TTC549 (cell line): ENCODE data around the gene NPAS3.

Experiments used
- FAIRE-seq: peaks from 2 replicates; lab custom pipeline; 2012; peaks lifted over from hg19 to GRCh38; lab: Jason Lieb, UNC

The NPAS3 gene

DNA sequence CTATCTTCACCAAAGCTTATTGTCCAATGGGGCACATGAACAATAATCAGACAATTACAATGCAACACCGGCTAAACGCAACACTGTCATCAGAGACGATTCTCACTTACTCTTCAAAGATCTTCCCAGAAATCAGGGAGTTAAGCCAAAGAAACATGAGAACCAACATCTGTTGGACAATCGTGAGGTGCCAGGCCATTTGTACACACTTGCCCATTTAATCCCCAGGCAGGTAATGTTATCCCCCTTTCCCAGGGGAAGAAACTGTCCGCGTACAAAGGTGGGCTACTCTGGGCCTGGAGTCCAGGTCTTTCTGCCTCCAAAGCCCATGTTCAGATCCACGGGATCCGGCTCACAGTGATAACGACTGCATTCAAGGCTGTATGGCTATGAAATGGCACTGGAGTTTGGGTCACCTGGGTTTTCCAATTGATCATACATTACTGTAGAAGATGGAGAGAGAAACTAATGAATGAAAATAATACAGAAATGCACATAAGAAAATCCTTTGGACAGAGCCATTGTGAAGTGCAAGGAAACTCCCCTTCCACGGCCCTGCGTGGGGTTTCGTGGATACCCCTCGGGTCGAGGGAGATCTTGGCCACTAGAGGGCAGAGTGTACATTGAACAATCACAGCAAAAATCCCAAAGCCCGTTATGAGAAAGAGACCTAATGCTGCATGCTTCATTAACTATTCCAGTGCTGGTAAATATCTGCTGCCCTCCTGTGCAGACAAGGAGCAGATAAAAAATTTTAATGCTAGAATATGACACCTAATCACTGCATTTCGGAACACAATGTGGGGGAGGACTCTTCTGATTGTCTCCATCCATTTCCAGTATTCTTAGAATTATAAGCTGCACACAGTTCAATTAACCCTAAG is 900.8 kb downstream of the NPAS3 start:
- FAIRE-seq: no peak

DNA sequence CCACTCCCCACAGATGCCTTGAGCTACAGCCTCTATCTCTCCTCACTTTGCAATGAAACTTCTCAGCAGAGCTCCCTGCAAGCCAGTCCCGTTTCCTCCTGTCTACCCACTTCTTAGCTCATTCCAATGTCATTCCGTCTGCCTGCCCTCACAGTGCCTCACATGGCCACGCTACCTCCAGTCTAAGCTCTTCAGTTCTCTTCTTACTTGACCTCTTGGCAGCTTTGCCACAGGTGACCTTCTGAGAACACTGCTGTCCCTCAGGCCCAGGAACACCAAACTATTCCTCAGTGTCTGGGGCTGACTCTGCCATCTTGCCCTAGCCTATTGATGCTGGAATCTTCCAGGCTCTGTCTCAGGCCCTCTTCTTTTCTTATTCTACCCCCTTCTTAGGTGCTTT is 902.1 kb downstream of the NPAS3 start:
- no peak for FAIRE-seq

- no peak for FAIRE-seq
These were observed 903.6 kb downstream of the NPAS3 start for GRCh38 chr14:33842299-33842698.

DNA sequence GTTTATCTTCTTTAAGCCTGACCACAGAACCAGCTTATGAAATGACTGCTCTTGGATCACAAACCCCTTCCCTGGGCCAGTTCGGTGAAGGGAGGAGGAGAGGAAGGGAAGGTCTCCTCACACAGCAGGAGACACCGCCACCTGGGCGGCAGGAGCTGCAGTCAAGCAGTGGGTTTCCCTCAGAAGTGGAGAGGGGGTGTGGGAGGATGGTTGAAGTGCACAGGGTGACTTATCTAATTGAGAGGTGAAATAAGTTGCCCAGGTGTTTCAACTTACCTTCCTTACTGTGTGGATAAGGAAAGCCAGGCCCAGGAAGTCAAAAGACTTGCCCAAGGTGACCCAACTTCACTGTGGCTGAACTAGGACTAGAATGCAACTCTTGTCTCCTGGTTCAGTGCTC is 905.4 kb downstream of the NPAS3 start:
- no peak for FAIRE-seq

GRCh38 chr14:33846100-33846824 is 907.6 kb downstream of the NPAS3 start:
- FAIRE-seq: no peak

DNA sequence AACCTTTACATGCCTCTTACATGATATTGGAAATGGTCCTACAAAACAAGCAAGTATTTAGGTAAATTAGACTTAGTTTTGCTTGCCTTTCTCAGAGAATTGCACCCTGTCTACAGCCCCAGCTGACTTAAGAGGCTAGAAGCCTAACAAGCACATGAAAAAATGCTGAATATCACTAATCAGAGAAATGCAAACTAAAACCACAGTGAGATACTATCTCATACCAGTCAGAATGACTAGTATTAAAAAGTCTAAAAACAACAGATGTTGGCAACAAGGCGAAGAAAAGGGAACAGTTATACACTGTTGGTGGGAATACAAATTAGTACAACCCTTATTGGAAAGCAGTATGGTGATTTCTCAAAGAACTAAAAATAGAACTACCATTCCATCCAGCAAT is 908.4 kb downstream of the NPAS3 start:
- FAIRE-seq: no peak

- FAIRE-seq: no peak
These were observed 909.3 kb downstream of the NPAS3 start for GRCh38 chr14:33848009-33848408.

DNA sequence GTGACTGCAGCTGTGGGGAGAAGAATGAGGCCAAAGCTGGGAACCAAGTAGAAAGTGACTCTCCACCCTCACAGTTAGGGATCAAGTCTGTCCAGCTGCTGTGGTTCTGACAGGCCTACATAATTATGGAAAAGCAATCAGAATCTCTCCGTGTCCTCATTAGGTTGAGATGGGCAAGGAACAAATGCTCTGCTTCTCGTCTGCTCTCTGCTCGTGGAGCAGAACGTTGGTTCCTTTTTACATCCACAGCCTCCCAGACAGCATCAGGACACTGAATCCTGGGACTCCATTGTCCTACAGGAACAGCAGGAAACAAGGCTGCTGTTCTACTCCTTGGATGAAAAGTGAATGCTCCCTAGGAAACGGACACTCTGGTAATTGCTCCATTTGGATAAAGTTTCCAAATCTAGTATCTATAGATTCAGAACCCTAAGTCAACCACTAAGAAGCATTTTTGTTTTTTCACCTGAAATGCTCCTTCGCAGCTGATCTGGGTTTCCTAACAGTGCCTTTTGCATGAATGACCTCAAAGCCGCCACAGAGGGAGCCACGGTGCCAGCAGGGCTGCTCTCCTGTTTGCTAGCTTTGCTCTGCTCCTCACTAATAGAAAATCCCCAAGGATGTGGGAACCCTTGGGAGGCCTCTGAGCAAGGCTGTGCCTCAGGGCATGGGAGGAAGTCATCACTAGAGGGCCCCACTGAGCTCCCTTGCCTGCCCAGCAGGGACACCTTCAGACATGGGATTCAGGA is 910.2 kb downstream of the NPAS3 start:
- no peak for FAIRE-seq

- FAIRE-seq: no peak
These were observed 910.7 kb downstream of the NPAS3 start for GRCh38 chr14:33849455-33849801.

DNA sequence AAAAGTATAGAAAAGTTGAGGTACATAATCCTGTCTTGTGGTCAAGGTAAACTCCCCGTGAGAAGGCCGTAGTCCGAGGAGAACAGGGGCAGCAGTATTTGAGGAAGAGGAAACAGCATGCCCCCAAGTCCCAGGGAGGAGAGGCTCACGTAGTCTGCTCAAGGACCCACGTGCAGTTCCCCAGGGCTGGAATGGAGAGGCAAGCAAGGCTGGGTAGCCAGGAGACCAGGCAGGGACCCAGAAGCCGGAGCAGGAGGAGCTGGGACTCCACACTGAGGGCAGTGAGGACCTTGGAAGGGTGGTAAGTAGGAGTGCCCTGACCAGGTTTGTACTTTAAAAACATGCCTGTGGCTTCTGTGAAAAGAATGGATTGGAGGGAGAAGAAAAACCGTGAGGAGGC is 912.1 kb downstream of the NPAS3 start:
- FAIRE-seq: no peak

DNA sequence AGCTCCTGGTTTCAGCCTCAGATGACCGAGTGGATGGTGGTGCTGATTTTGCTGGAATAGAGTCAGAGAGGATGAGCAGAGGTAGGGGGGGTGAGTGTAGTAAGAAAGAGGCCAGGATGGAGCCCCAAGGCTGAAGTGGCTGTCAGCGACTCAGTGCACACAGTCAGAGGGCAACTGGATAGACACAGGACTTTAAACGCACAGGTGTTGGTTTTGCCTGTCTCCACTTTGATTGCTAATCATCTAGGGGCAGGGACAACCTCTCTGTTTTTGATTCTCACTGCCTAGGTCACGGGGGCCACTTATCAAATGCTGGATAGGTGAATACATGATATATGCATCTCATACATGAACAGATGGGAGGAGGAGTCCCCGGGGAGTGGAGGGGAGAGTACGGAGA is 912.7 kb downstream of the NPAS3 start:
- FAIRE-seq: no peak

DNA sequence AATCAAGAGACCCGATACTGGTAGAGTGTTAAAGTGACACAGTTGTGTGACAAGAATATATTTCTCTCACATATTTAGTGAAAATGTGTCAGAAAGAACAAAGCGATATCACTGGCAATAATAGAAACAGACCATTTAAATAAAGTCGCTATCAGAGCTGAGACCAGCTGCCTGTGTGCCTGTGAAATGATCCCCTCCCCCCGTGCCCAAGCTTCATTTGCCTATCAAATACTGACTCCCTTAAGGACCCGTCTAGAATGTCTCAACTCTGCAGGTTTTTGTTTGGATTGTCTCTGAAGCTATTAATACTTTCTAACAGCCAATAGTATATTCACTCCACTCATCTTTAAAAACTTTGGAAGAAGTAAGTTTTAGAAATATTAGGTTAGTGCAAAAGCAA is 913.3 kb downstream of the NPAS3 start:
- FAIRE-seq: no peak
